DOHH2 (cell line): ENCODE data around the gene KPNA6.
A peak's percentile ranks its signal among the peaks of the same experiment; 100 is the strongest.

Experiments used
- H3F3A ChIP-seq: fragments of 200-600 bp; sonication (generic), shearing (Covaris generic); 2 replicates; pipeline ENCODE4 v1.6.0; 2016; ENCODE audit warnings: antibody characterized with exemption, mild to moderate bottlenecking; ENCODE audit not compliant: control insufficient read depth, insufficient read depth
- H3K27ac ChIP-seq: fragments of 200-600 bp; sonication (generic); 2 replicates; pipeline ENCODE4 v1.5.1; 2014; ENCODE audit warnings: low read depth, mild to moderate bottlenecking, low read length, moderate library complexity
- H3K27me3 ChIP-seq: fragments of 200-600 bp; sonication (generic); 2 replicates; pipeline ENCODE4 v1.6.1; 2014; ENCODE audit warnings: mild to moderate bottlenecking, low read length, mixed read lengths; ENCODE audit not compliant: control insufficient read depth
- H3K36me3 ChIP-seq: fragments of 200-600 bp; sonication (generic); 2 replicates; pipeline ENCODE4 v1.6.1; 2014; ENCODE audit warnings: mild to moderate bottlenecking, low read length, moderate library complexity, mixed read lengths; ENCODE audit not compliant: control insufficient read depth
- H3K4me1 ChIP-seq: fragments of 200-600 bp; sonication (generic); 2 replicates; pipeline ENCODE4 v1.6.1; 2014; ENCODE audit warnings: mild to moderate bottlenecking, low read length, mixed read lengths; ENCODE audit not compliant: control insufficient read depth
- H3K4me2 ChIP-seq: fragments of 200-600 bp; sonication (generic); 2 replicates; pipeline ENCODE4 v1.6.0; 2014; ENCODE audit warnings: mild to moderate bottlenecking, low read length, moderate library complexity
- H3K4me3 ChIP-seq: fragments of 200-600 bp; sonication (generic); 2 replicates; pipeline ENCODE4 v1.5.1; 2014; ENCODE audit warnings: mild to moderate bottlenecking, low read length, mixed read lengths
- H3K79me2 ChIP-seq: fragments of 200-600 bp; sonication (generic); 2 replicates; pipeline ENCODE4 v1.6.1; 2014; ENCODE audit warnings: mild to moderate bottlenecking, low read length, mixed read lengths; ENCODE audit not compliant: control insufficient read depth
- H3K9me2 ChIP-seq: fragments of 200-600 bp; sonication (generic); replicated peaks from 2 replicates; pipeline ENCODE4 v1.6.1; 2014; ENCODE audit warnings: mild to moderate bottlenecking, low read length, mixed read lengths; ENCODE audit not compliant: control insufficient read depth
- H3K9me3 ChIP-seq: fragments of 200-600 bp; sonication (generic); 2 replicates; pipeline ENCODE4 v1.6.1; 2014; ENCODE audit warnings: antibody characterized with exemption, low read length, mixed read lengths; ENCODE audit not compliant: control insufficient read depth, insufficient read depth
- H4K20me1 ChIP-seq: fragments of 200-600 bp; sonication (generic); 2 replicates; pipeline ENCODE4 v1.6.0; 2014; ENCODE audit warnings: low read depth, mild to moderate bottlenecking, antibody characterized with exemption, low read length, moderate library complexity; ENCODE audit not compliant: control insufficient read depth, insufficient read depth
- EZH2phosphoT487 ChIP-seq: fragments of 200-600 bp; sonication (generic); IDR thresholded peaks from 2 replicates; pipeline ENCODE4 v1.6.1; 2017; ENCODE audit warnings: borderline replicate concordance, mild to moderate bottlenecking, antibody characterized with exemption, low read length, moderate library complexity, mixed read lengths
- TF ChIP-seq, protein P1 (sequence below): fragments of 200-600 bp; sonication (generic); IDR thresholded peaks from one replicate; pipeline ENCODE4 v1.5.1; 2014; ENCODE audit warnings: antibody characterized with exemption, mild to moderate bottlenecking, low read depth, low read length; ENCODE audit not compliant: poor library complexity, severe bottlenecking

Gene KPNA6

DNA sequence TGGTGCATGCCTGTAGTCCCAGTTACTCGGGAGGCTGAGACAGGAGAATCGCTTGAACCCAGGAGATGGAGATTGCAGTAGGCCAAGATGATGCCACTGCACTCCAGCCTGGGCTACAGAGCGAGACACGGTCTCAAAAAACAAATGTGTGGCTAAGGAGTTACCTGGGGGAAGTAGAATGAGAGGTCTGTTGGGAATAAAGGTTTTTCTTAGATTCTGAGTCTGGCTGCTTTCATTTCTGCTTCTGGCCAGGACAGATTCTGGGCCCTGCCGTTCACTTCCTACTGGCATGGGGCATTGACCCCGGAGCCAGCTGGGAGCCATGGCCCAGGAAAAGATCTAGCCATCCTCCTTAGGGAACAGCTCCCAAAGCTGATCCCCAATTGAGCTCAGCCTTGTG lies 100.6 kb downstream of the KPNA6 start:
- Histone ChIP-seq H4K20me1 (no peaks in the 10 kb centered on the region), H3K9me2 (no peaks in the 10 kb centered on the region), H3K9me3 (no peaks in the 10 kb centered on the region), H3K36me3 (peaks cover 13% of the 10 kb centered on the region), H3K27me3 (no peaks in the 10 kb centered on the region), H3K4me1 (peaks cover 19% of the 10 kb centered on the region), H3K4me2 (0 out of 2 replicates have a peak overlapping the region, but pooled peaks have one; percentile 14), H3K27ac (no peak overlapping the region), H3K4me3 (no peak overlapping the region), H3F3A (0 out of 2 replicates have a peak, but pooled peaks cover 4% of the 10 kb centered on the region), H3K79me2 (peaks cover 10% of the 10 kb centered on the region)
- no peak for TF ChIP-seq EZH2phosphoT487
- TF ChIP-seq, protein P1, sequence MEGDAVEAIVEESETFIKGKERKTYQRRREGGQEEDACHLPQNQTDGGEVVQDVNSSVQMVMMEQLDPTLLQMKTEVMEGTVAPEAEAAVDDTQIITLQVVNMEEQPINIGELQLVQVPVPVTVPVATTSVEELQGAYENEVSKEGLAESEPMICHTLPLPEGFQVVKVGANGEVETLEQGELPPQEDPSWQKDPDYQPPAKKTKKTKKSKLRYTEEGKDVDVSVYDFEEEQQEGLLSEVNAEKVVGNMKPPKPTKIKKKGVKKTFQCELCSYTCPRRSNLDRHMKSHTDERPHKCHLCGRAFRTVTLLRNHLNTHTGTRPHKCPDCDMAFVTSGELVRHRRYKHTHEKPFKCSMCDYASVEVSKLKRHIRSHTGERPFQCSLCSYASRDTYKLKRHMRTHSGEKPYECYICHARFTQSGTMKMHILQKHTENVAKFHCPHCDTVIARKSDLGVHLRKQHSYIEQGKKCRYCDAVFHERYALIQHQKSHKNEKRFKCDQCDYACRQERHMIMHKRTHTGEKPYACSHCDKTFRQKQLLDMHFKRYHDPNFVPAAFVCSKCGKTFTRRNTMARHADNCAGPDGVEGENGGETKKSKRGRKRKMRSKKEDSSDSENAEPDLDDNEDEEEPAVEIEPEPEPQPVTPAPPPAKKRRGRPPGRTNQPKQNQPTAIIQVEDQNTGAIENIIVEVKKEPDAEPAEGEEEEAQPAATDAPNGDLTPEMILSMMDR, result no peak

DNA sequence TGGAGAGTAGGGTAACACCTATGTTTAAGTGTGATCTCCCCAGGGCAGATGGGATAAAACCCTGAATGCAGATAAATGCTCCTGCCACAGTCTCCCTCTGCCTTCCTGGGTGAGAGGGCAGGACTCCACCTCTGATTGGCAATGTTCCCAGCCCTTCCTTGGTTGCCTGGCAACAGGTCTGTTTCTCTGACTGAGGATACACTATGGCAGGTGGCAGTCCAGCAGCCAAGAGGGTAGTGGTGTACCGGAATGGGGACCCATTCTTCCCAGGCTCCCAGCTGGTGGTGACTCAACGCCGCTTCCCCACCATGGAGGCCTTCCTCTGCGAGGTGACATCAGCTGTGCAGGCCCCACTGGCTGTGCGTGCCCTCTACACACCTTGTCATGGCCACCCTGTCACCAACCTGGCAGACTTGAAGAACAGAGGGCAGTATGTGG lies 101.1 kb downstream of the KPNA6 start, which contains the start of gene DCDC2B:
Gene DCDC2B (plus strand): TSS at position 199 of the 438 bp plus-strand sequence. CDS start 5 bp downstream, at position 204.
- 0 out of 2 replicates have a peak within 1 kb of the TSS, but pooled peaks have one; percentile 14 for H3K4me2 ChIP-seq

DNA sequence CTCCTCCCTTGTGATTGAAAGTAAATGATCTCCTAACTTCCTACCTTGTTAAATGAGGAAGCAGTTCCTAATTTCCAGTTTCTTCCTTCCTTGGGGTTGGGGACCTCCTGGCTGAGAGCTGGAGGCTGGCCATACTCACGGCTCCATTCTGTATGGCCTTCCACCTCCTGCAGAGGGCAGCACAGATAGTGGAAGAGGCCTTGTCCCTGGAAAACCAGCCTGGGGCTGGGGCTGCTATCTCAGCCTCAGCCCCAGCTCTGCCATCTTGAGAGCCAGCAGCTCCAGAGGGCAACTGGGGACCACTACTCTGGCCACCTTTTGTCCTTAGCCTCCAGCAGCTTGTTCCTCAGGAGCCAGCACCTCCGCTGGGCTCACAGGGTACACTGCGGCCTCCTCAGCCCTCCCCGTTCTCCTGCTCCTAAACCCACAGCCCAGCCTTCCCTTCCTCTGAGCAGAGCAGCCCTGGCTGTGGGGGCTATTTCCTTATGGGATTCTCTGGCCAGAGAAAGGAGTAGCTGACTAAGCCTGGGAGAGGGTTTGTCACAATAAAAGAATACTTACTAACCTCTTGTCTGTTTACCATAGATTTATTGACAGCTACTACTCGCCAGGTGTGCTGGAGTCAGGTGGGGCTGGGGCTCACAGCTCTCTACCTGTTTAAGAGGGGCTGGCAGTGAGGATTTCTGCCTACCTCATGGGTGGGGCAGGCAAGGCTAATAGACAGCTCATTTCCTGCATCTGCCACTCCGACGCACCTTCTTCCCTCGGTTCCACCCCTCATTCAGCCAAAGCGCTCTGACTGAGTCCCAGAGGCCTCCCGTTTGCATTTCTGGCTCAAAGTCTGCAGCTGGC lies 108.0 kb downstream of the KPNA6 start:
- H3K36me3 ChIP-seq, result peaks cover 16% of the 10 kb centered on the region; the same call in 1 of the 2 replicates
- no peak overlapping the region for H3K4me2 ChIP-seq
- H3F3A ChIP-seq, result 0 out of 2 replicates have a peak, but pooled peaks cover 2% of the 10 kb centered on the region
- no peaks in the 10 kb centered on the region for H3K9me3 ChIP-seq
- peaks cover 2% of the 10 kb centered on the region; the same call in 1 of the 2 replicates for H3K79me2 ChIP-seq
- no peak overlapping the region for H3K4me3 ChIP-seq
- H3K9me2 ChIP-seq, result no peaks in the 10 kb centered on the region
- no peak overlapping the region for H3K27ac ChIP-seq
- peaks cover 15% of the 10 kb centered on the region for H3K4me1 ChIP-seq
- no peaks in the 10 kb centered on the region for H3K27me3 ChIP-seq
- no peaks in the 10 kb centered on the region for H4K20me1 ChIP-seq
- TF ChIP-seq EZH2phosphoT487, result no peak
- TF ChIP-seq, protein P1, result peak; percentile 89

More for the DNA sequence above, 101.1 kb downstream of the KPNA6 start, which contains the start of gene DCDC2B:
- peaks cover 10% of the 10 kb centered on the region for H3K79me2 ChIP-seq
- no peaks in the 10 kb centered on the region for H3K9me3 ChIP-seq
- peaks cover 19% of the 10 kb centered on the region for H3K4me1 ChIP-seq
- no peak for TF ChIP-seq EZH2phosphoT487
- TF ChIP-seq, protein P1, result no peak
- no peaks in the 10 kb centered on the region for H3K27me3 ChIP-seq
- no peak within 1 kb of the TSS for H3K4me3 ChIP-seq
- H3K27ac ChIP-seq, result no peak within 1 kb of the TSS
- no peaks in the 10 kb centered on the region for H3K9me2 ChIP-seq
- 0 out of 2 replicates have a peak, but pooled peaks cover 4% of the 10 kb centered on the region for H3F3A ChIP-seq
- no peaks in the 10 kb centered on the region for H4K20me1 ChIP-seq
- H3K36me3 ChIP-seq, result peaks cover 13% of the 10 kb centered on the region
